H9 (cell line): ENCODE measurements around the gene PPAT. TPM values are rescaled to one million over a fixed set of nuclear protein-coding genes. Genes with fewer than 3 reads are reported as not detected.

Source experiments
- DNase-seq: peaks from one replicate; pipeline ENCODE4 v3.0.0-alpha.2; 2017
- H2AFZ ChIP-seq: one replicate; pipeline ENCODE4 v1.6.1; 2013; ENCODE audit warnings: mild to moderate bottlenecking, low read length, control low read depth, moderate library complexity
- H2AK5ac ChIP-seq: 2 replicates; pipeline ENCODE4 v1.6.1; 2013; ENCODE audit warnings: low read length, control low read depth, mixed read lengths; ENCODE audit not compliant: insufficient read length
- H2BK120ac ChIP-seq: one replicate; pipeline ENCODE4 v1.6.1; 2013; ENCODE audit warnings: low read depth, mild to moderate bottlenecking, low read length, control low read depth, inconsistent platforms; ENCODE audit not compliant: poor library complexity, severe bottlenecking
- H2BK12ac ChIP-seq: 2 replicates; pipeline ENCODE4 v1.6.1; 2013; ENCODE audit warnings: low read length, control low read depth, mixed read lengths, low read depth; ENCODE audit not compliant: insufficient read length
- H2BK15ac ChIP-seq: 2 replicates; pipeline ENCODE4 v1.6.1; 2013; ENCODE audit warnings: low read depth, low read length, control low read depth
- H2BK20ac ChIP-seq: one replicate; pipeline ENCODE4 v1.6.1; 2013; ENCODE audit warnings: low read depth, mild to moderate bottlenecking, low read length, control low read depth, inconsistent platforms; ENCODE audit not compliant: poor library complexity, severe bottlenecking
- H2BK5ac ChIP-seq: 2 replicates; pipeline ENCODE4 v1.6.1; 2013; ENCODE audit warnings: low read length, control low read depth, mixed read lengths; ENCODE audit not compliant: insufficient read length
- H3K14ac ChIP-seq: 2 replicates; pipeline ENCODE4 v1.6.1; 2013; ENCODE audit warnings: low read length, control low read depth; ENCODE audit not compliant: insufficient read depth
- H3K18ac ChIP-seq: 2 replicates; pipeline ENCODE4 v1.6.1; 2013; ENCODE audit warnings: low read depth, mild to moderate bottlenecking, mixed read lengths, low read length, control low read depth; ENCODE audit not compliant: insufficient read length
- H3K23ac ChIP-seq: 2 replicates; pipeline ENCODE4 v1.6.1; 2013; ENCODE audit warnings: low read length, control low read depth, mixed read lengths, low read depth; ENCODE audit not compliant: insufficient read length
- H3K23me2 ChIP-seq: 2 replicates; pipeline ENCODE4 v1.6.1; 2013; ENCODE audit warnings: low read depth, mild to moderate bottlenecking, mixed read lengths, low read length, control low read depth; ENCODE audit not compliant: insufficient read length, poor library complexity, severe bottlenecking
- H3K27ac ChIP-seq: 2 replicates; pipeline ENCODE4 v1.5.1; 2013; ENCODE audit warnings: low read length, control low read depth, mixed read lengths, low read depth; ENCODE audit not compliant: insufficient read length
- H3K27me3 ChIP-seq: 2 replicates; pipeline ENCODE4 v1.6.1; 2013; ENCODE audit warnings: low read length, control low read depth, inconsistent platforms; ENCODE audit not compliant: insufficient read depth
- H3K4ac ChIP-seq: 2 replicates; pipeline ENCODE4 v1.6.1; 2013; ENCODE audit warnings: low read depth, mild to moderate bottlenecking, control low read depth, inconsistent platforms, low read length, moderate library complexity
- H3K4me1 ChIP-seq: 2 replicates; pipeline ENCODE4 v1.6.1; 2013; ENCODE audit warnings: low read length, control low read depth, inconsistent platforms; ENCODE audit not compliant: insufficient read depth
- H3K4me2 ChIP-seq: 2 replicates; pipeline ENCODE4 v1.6.1; 2013; ENCODE audit warnings: low read length, control low read depth, mixed read lengths; ENCODE audit not compliant: insufficient read length, insufficient read depth
- H3K56ac ChIP-seq: 2 replicates; pipeline ENCODE4 v1.6.1; 2013; ENCODE audit warnings: low read depth, mild to moderate bottlenecking, mixed read lengths, low read length, control low read depth; ENCODE audit not compliant: insufficient read length
- H3K79me1 ChIP-seq: 2 replicates; pipeline ENCODE4 v1.6.1; 2013; ENCODE audit warnings: low read depth, mild to moderate bottlenecking, moderate library complexity, low read length, control low read depth, inconsistent platforms; ENCODE audit not compliant: insufficient read depth, poor library complexity, severe bottlenecking
- H3K79me2 ChIP-seq: 2 replicates; pipeline ENCODE4 v1.6.1; 2013; ENCODE audit warnings: low read length, control low read depth, inconsistent platforms; ENCODE audit not compliant: insufficient read depth
- H3K9ac ChIP-seq: 2 replicates; pipeline ENCODE4 v1.6.1; 2013; ENCODE audit warnings: low read length, control low read depth, mixed read lengths; ENCODE audit not compliant: insufficient read length; ENCODE audit errors: extremely low read depth
- H3K9me3 ChIP-seq: one replicate; pipeline ENCODE4 v1.6.1; 2013; ENCODE audit warnings: low read depth, low read length, inconsistent platforms; ENCODE audit not compliant: control insufficient read depth
- H3T11ph ChIP-seq: one replicate; pipeline ENCODE4 v1.6.1; 2013; ENCODE audit warnings: mild to moderate bottlenecking, low read length, control low read depth, inconsistent platforms
- H4K20me1 ChIP-seq: one replicate; pipeline ENCODE4 v1.6.1; 2013; ENCODE audit not compliant: control insufficient read depth, insufficient read length, insufficient read depth
- H4K5ac ChIP-seq: 2 replicates; pipeline ENCODE4 v1.6.1; 2013; ENCODE audit warnings: low read depth, mild to moderate bottlenecking, mixed read lengths, low read length, control low read depth; ENCODE audit not compliant: insufficient read length
- H4K8ac ChIP-seq: replicated peaks from 2 replicates; pipeline ENCODE4 v1.6.1; 2013; ENCODE audit warnings: low read length, control low read depth, mixed read lengths, low read depth; ENCODE audit not compliant: insufficient read length
- H4K91ac ChIP-seq: 2 replicates; pipeline ENCODE4 v1.6.1; 2013; ENCODE audit warnings: low read depth, mild to moderate bottlenecking, moderate library complexity, mixed read lengths, low read length, control low read depth; ENCODE audit not compliant: insufficient read length
- H3K27ac Mint-ChIP-seq, 3 experiments: 2 replicates in 2 of 3; 3 replicates in 1 of 3; pipeline ENCODE4 v1.8.0; 2020 to 2021; ENCODE audit warnings: mixed read lengths in 3 of 3, mild to moderate bottlenecking in 1 of 3, moderate library complexity in 1 of 3
- H3K27me3 Mint-ChIP-seq: 2 replicates; pipeline ENCODE4 v1.8.0; 2021; ENCODE audit warnings: low read depth, mild to moderate bottlenecking, moderate library complexity, mixed read lengths
- H3K36me3 Mint-ChIP-seq, 3 experiments: 2 replicates in 2 of 3; 3 replicates in 1 of 3; pipeline ENCODE4 v1.8.0; 2020 to 2021; ENCODE audit warnings: low read depth in 3 of 3, mixed read lengths in 3 of 3; ENCODE audit not compliant: insufficient read depth in 1 of 3
- H3K4me1 Mint-ChIP-seq, 2 experiments: 2 replicates each; pipeline ENCODE4 v1.8.0; 2020; ENCODE audit warnings: mixed read lengths in 2 of 2
- H3K4me3 Mint-ChIP-seq, 2 experiments: 2 replicates in 1 of 2; 3 replicates in 1 of 2; pipeline ENCODE4 v1.8.0; 2020 to 2021; ENCODE audit warnings: mild to moderate bottlenecking in 2 of 2, mixed read lengths in 2 of 2, moderate library complexity in 1 of 2
- H3K9me3 Mint-ChIP-seq, 2 experiments: 2 replicates in 1 of 2; 3 replicates in 1 of 2; pipeline ENCODE4 v1.8.0; 2020; ENCODE audit warnings: mild to moderate bottlenecking in 2 of 2, mixed read lengths in 2 of 2, moderate library complexity in 1 of 2
- CTCF ChIP-seq: fragments of 200-600 bp; sonication (generic); conservative IDR thresholded peaks from 3 replicates; pipeline ENCODE4 v1.8.0; 2021; ENCODE audit warnings: antibody characterized with exemption, mild to moderate bottlenecking
- WGBS: extraction: QIAGEN DNeasy Blood & Tissue Kit; methylation state at CpG from one replicate; pipeline ENCODE4 v1.1.7; 2013; ENCODE audit warnings: missing lambda C conversion rate, low lambda C conversion rate, mixed read lengths; ENCODE audit not compliant: insufficient read length; ENCODE audit errors: extremely low coverage; 5-methylcytosine and 5-hydroxymethylcytosine counted together
- total RNA-seq: library from RNA; stranded (reverse); gene quantifications from 2 replicates; pipeline ENCODE4 v1.2.1, GENCODE V29; 2021

The PPAT gene
- total RNA-seq, 1 experiment from 2014 or later, result 77.1 TPM

GRCh38 chr4:56408978-56409377 lies 26.4 kb downstream of the PPAT start:
- Histone ChIP-seq H3K4ac (no peak overlapping the region), H4K20me1 (no peaks in the 10 kb centered on the region), H3K23ac (no peak overlapping the region), H3K9ac (no peak overlapping the region), H3K4me1 (no peaks in the 10 kb centered on the region; the same call in 1 of the 2 replicates), H3K4me2 (no peak overlapping the region), H2BK120ac (no peak overlapping the region), H2AK5ac (no peak overlapping the region), H2BK12ac (no peak overlapping the region), H3K18ac (no peak overlapping the region), H3K27ac (no peak overlapping the region), H2BK15ac (no peak overlapping the region), H4K8ac (no peak overlapping the region), H2BK20ac (no peak overlapping the region), H2BK5ac (no peak overlapping the region), H3K27me3 (no peaks in the 10 kb centered on the region), H3T11ph (no peak overlapping the region), H2AFZ (no peak overlapping the region), H3K23me2 (no peaks in the 10 kb centered on the region), H3K56ac (no peak overlapping the region), H3K79me1 (peaks cover 9% of the 10 kb centered on the region), H3K79me2 (peaks cover 16% of the 10 kb centered on the region; the same call in 1 of the 2 replicates), H4K91ac (no peak overlapping the region), H3K9me3 (no peaks in the 10 kb centered on the region), H4K5ac (no peak overlapping the region), H3K14ac (no peak overlapping the region)
- Mint-ChIP-seq H3K27ac (peak overlapping the region; percentile 24 to 71 (median 49); a peak in 5 of 7 replicates), H3K4me1 (peaks cover 34 to 38% of the 10 kb centered on the region in 2 experiments), H3K4me3 (no peak overlapping the region), H3K36me3 (peaks cover 21 to 39% (median 37%) of the 10 kb centered on the region in 3 experiments), H3K27me3 (no peaks in the 10 kb centered on the region), H3K9me3 (no peaks in the 10 kb centered on the region)
- WGBS, result no CpG with 5 or more reads among the region's 2 CpGs
- DNase-seq, result no peak
- TF ChIP-seq CTCF, result no peak
